HG02884 (cell line): ENCODE results near the gene TMEM138.
"Not testable (repeated sequence)": the region's sequence is repeated elsewhere in the genome, so short reads cannot be mapped to it uniquely, and the experiment has no call there.

ENCODE experiments used
- ATAC-seq: cut with Tn5 transposase; IDR thresholded peaks from one replicate; pipeline ENCODE4 v1.9.1; 2021; ENCODE audit warnings: mild to moderate bottlenecking, moderate library complexity; ENCODE audit not compliant: unreplicated experiment

TMEM138 gene

DNA sequence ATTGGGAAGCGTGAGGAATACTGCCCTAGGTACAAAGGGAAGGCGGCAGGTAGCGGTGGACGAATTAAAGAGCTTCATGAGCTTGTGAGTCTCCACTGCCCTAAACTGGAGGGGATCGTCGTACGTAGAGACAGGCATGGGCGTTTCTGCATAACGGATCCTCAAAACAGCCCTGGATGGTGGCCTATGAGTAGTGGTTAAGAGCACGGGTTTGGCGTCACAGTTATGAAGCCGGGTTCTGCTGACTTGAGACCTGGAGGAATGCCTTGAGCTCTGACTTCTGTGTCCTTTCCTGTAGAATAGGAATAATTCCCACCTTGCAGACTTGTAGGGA is 335 bp downstream of the TMEM138 start:
- no peak for ATAC-seq

DNA sequence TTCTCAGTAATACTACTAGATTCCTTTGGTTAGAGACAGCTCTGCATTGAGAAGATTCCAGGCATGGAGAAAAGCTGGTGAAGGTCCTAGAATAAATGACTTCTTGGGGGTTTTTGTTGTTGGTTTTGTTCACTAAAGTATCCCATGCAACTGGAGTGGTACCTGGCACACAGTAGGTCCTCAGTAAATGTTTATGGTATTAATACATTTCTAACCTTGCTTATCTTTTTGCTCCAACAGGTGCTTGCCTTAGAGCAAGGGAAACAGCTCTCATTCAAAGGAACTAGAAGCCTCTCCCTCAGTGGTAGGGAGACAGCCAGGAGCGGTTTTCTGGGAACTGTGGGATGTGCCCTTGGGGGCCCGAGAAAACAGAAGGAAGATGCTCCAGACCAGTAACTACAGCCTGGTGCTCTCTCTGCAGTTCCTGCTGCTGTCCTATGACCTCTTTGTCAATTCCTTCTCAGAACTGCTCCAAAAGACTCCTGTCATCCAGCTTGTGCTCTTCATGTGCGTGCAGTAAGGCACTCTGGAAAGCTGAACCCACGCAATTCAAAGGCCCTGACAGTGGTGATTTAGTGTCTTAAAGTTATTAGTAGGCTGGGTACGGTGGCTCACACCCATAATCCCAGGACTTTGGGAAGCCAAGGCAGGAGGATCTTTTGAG is 2.0 kb downstream of the TMEM138 start:
- ATAC-seq, result no peak

DNA sequence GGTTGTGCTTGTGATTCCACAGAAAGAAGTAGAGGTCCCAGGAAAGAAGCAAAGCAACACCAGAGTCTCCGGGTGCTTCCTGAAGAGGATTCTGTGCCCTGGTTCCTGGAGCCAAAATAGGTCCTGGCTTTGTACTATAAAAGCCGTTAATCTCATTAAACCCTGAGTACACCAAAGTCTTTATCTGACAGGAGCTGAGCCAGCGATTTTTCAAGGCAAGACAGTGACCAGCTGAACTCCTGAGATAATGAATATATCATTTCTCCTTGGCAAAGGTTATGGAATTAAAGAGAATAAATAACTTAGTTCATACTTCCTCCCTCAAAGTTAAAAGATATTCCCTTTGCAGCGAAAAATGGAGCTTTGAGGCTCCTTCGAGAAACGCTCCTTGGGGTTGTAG is 5.2 kb downstream of the TMEM138 start:
- no peak for ATAC-seq

DNA sequence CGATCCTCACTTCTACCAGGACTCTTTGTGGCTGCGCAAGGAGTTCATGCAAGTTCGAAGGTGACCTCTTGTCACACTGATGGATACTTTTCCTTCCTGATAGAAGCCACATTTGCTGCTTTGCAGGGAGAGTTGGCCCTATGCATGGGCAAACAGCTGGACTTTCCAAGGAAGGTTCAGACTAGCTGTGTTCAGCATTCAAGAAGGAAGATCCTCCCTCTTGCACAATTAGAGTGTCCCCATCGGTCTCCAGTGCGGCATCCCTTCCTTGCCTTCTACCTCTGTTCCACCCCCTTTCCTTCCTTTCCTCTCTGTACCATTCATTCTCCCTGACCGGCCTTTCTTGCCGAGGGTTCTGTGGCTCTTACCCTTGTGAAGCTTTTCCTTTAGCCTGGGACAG is 6.5 kb downstream of the TMEM138 start:
- ATAC-seq, result no peak

DNA sequence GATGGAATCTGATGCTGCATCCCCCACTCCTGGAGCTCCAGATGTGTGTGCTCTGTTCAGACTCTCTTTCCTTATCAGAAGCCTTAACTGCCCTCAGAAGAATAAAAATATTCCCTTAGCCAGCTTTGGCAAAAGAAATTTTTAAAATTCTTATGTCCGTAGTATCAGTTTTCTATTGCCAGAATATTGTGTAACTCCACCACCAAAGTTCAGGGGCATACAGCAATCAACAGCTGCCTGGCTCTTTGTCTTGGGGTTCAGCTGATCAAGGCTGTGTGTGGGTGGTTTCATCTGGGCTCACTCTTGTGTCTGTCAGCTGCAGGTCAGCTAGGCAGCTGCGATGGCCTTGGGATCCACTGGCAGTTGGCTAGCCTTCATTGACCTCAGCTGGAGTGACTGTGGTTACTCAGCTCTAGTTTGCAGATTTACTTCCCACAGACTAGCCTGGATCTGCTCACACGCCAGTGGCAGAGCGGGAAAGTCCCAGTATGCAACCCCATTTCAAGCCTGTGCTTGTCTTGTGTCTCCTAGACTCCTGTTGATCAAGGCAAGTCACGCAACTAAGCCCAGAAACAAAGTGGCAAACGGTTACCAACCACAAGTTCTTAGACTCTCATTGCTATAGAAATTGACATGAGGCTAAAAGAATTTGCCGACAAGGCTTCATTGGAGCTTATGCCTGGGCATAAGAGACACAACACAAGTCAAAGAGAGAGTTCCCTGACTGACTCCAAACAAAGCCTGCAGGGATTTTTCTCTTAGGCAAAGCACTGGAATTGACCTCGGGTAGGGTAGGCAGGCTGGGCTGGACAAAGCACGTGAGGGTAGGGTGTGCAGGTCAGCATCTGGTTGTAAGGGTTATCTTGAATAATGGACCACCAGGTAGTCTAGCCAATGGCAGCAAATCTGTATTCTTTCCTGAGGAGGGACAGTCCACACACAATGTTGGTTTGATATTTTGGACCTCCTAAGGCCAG is 7.5 kb downstream of the TMEM138 start:
- no peak for ATAC-seq

DNA sequence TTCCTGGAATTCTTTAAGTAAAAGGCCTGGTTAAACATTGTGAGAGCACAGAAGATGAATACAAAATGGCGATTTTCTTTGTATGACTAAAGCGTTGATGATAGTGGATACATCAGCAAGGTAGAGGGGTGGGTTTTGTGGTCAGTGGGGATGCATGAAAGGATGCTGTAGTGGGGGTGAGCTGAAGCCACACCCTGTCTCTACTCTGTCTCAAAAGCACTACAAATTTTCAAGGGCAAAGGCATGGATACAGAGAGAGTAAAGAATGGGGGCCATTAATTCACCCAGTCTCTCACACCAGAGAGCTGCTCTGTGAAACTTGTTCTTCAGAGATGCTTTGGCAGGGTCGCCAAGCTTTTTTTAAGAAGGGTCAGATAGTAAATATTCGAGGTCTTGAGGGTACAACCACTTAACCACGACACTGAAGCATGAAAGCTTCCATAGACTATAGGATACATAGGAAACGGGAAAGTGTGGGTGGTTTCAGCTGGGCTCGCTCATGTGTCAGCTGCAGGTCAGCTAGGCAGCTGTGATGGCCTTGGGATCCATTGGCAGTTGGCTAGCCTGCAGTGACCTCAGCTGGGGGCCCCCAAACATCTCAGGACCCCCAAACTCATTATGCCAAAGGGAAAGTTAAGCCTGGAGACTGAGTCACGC is 8.3 kb downstream of the TMEM138 start:
- ATAC-seq, result no peak

DNA sequence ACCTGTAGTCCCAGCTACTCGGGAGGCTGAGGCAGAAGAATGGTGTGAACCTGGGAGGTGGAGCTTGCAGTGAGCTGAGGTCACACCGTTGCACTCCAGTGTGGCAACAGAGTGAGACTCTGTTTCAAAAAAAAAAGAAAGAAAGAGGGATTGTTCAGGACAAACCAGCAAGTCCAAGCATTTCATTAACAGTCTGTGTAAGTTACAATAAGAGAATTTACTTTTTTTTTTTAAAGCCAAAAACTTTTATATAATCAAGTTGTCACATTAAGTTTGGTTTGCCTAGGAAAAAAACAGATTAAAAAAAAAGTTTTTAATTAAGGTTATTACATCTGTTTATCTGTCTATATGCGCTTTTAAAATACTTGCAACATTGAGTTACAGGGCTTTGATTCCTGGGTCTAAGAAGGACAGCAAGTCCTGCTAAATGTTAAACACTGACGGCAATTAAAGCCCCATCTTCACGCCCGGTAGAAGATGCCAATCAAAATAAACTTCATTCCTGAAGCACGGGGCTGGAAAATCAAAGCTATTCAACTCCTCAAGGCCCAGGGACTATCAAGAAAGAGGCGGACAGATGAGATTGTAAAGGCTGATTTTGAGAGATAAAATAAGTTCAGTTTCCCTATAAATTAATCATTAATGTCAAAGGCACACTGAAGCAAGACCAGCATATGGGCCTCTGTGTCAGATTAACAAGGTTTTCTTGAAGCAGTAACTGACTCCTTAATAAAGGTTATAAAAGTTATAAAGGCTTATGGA is 10.7 kb downstream of the TMEM138 start:
- no peak for ATAC-seq

DNA sequence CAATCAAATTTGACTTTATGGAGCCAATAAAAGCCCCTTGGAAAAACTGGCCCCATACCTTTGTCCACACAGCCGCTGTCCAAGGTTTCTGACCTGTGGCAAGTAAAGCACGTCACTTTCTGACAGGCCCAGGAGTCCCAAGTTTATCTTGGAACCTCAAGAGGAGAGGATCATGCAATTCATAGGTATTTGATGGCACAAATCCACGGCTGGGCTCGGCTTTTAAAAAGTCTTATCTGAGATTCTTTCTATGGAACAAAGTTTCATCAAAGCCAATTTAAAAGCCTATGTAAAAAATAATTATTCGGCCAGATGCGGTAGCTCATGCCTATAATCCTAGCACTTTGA is 13.6 kb downstream of the TMEM138 start:
- no peak for ATAC-seq

DNA sequence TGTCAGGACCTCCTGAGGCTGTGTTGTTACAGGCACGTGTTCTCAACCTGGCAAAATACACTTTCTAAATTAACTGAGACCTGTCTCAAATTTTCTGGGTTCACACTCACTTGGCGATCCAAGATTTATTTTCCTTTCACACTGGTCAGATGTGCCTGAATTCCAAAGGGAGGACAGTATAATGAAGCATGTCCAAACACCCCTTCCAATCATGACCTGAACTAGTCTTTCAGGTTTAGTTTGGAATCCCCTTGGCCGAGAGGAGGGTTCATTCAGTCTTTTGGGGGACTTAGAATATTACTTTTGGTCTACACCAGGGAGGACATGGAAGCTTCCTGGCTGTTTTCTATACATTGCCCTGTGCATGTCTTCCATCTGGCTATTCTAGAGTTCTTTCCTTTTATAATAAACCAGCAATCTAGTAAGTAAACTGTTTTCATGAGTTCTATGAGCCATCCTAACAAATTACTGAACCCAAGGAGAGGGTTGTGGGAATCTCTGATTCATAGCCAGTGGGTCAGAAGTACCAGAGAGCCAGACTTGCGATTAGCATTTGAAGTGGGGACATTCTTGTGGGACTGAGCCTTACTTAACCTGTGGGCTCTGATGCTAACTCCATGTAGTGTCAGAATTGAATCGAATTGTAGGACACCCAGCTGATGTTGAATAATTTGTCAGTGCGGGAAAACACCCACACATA is 15.4 kb downstream of the TMEM138 start:
- ATAC-seq, result no peak

DNA sequence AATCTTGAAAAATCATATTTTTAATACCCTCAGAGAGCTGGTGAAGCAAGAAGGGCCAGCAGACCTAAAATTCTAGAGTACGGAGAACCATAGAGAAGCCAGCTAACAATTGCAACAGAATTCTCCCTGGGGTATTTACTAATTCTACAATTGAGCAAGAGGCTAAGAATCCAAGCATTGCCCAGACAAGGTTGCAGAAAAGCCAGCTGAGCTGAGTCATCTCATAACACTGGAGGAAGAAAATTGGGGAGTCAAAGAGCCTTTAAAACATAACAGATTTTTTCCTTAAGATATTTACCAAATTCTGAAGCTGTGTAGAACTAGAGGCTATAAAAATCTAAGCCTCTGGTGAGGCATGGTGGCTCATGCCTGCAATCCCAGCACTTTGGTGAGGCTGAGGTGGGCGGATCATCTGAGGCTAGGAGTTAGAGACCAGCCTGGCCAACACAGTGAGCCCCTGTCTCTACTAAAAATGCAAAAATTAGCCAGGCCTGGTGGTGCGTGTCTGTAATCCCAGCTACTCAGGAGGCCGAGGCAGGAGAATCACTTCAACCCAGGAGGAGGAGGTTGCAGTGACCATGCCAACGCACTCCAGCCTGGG is 16.6 kb downstream of the TMEM138 start:
- no peak for ATAC-seq

DNA sequence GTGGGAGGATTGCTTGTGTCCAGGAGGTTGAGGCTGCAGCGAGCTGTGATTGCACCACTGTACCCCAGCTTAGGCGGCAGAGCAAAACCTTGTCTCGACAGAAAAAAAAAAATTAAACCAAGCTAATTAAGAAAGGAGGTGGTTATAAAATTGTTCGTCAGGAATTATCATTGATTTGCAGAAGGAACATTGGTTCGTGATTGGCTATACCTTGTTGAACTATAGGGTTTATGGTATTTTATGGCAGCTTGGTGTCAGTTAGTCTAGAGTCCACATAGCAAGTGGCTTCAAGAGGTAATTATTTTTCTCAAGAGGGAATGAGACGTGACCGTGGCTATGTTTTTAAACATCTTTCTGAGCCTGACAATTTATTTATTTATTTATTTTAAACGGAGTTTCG is 18.7 kb downstream of the TMEM138 start:
- ATAC-seq, result no peak

DNA sequence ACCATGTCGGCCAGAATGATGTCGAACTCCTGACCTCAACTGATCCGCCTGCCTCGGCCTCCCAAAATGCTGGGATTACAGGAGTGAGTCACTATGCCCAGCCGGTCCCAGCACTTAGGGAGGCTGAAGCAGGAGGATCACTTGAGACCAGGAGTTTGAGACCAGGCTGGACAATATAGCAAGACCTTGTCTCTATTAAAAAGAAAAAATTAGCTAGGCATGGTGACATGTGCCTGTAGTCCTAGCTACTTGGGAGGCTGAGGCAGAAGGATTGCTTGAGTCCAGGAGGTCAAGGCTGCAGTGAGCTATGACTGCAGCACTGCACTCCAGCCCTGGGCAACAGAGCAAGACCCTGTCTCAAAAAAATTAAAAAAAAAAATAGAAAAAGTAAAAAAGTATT is 21.7 kb downstream of the TMEM138 start:
- not testable (repeated sequence) for ATAC-seq

DNA sequence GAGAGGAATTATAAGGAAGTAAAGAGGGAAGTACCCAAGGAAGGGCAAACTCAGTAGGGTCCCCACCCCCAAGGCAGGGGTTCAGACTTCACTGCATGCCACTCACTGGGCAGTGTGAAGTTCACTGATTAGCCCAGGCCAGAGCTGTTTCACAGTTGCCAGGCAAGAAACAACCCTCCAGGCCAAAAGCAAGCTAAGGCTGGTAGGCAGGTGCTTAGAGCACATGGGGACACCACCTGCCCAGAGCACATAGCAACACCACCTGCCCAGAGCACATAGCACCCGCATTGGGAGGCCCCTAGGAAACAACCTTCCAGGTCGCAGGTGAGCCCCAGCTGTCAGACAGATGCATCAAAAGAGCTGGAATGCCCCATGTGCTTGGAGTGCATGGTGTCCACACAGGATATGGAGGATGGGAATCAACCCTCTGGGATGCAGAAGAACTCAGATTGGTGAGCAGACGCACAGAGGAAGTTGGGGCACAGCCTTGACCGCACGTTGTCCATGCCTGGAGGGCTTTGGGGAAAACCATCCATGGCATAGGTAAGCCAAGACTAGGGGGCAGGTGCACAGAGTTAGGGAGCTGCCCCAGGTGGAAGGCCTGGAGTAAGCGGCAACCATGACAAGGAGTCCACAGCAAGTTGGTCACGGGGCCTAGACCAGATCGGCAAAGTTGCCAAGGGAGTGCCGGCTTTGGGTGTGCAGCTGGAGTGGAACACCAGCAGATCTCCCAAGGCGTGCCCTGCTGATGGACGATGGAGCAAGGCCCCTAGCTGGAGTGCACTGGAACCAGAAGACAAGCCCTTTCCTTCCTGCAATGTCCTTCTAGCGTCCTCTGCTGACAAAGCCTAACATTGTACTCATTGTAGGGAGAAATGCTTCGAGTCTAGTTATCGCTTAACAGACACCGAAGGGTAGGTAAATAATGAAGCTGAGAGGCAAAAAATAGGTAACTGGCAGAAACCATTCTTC is 22.4 kb downstream of the TMEM138 start:
- no peak for ATAC-seq

DNA sequence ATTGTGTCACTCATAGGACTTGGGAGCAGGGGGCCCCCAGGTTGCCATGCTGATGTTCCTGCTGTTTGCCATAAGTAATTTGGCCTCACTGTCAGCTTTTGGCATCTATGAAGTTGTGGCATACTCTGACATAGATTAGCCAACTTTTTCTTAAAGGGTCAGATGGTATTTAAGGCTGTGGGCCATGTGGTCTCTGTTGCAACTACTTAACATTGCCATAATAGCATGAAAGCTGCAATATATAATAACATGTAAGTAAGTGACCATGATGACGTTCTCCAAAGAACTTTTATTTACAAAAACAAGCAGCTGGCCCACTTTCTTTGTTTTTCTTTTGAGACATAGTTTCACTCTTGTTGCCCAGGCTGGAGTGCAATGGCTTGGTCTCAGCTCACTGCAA is 28.0 kb downstream of the TMEM138 start:
- ATAC-seq, result no peak

DNA sequence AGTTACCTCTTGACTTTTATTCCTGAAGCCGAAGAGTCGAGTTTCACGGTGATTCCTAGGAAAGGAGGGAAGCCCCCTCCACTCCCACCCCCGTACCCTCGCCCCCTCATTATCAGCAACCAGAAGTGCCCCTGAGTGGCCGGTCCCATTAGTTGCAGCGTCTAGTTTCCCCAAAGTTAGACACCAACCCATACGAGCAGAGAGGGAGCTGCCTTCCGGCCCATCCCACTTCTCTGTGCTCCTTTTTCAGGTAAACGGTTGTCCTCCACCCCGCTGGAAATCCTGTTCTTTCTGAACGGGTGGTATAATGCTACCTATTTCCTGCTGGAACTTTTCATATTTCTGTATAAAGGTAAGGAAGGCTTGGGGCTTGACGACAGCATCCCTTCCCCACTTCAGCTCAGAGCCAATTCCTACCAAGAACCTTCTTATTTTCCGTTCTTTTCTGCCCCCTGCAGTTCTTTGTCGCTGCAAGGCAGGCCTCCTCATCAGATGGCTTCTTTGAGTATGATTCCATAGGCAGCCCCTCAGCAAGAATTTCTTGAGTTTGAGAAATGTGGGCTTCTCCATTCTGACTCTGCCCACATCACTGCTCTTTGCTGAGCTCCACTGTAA is 30.9 kb downstream of the TMEM138 start:
- no peak for ATAC-seq

DNA sequence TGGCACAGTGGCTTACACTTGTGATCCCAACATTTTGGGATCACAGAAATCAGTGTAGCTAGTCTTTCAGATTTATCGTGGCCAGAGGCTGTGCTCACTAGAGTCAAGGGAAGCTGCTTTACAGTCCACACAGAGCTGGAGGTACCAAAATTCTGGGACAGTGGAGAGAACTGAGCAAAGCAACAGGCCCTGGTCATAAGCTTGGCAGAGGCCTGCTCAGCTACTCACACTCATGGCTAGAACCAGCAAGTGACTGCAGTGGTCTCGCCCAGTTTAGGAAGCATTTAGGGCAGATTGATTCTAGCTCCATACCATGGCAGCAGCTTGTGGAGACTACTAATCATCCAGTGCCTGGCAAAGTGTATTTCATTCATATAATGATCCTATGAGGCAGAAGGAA is 39.0 kb downstream of the TMEM138 start:
- no peak for ATAC-seq

DNA sequence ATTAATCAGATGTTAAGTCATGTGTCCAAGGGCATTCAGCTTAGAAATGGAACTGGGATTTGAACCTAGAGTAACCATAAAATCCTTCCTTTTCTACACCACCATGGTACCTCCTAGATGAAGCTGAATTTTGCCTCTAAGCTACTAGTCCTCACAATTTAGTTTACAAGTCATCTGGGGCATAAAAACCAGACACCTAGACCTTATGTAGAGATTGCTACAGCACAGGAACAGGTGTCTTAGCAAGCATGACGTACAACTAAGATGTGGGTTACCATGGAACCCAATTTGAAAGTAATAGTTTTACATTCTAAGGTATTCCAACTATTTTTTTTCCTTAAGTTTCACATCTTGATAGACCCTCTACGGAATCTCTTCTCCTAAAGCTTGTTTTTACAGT is 39.4 kb downstream of the TMEM138 start:
- no peak for ATAC-seq

DNA sequence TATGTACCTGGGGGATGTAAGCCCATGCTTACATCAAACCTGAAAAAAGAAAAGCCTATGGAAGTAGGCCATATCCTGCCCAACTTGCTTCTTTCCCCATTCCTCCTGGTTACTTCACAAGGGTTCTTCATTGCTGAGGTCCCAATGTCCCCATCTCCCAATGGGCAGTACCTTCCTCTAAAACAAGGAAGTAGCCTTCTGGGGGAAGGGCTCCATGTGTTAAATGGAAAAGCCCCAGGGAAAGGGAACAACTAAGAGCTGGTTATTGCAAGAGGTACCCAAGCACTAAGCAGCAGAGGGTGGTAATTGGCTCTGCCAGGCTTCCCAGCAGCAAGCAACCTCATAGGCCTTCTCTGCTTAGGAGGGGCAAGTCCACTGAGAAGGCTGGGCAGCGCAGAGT is 41.5 kb downstream of the TMEM138 start:
- no peak for ATAC-seq

DNA sequence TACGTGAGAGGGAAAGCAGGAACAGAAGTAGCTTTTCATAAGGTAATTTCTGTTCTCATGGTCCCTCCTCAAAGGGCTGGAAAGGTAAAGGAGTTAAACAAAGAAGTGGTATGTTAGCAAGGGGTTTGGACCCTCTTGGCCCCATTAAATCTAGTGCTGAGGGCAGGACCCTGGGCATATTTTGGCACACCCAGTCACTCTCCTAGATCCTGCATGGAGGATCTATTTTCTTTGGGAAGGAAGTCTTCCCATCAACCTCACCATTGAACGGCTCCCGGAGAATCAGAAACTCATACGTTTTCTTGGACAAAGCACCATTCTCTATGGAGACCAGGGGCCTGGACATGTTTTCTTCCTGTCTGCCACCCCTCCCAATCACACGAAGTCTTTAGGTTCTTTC is 41.9 kb downstream of the TMEM138 start:
- no peak for ATAC-seq
